ENCODE results near the gene PANX1.

- TF ChIP-seq, protein P1, sequence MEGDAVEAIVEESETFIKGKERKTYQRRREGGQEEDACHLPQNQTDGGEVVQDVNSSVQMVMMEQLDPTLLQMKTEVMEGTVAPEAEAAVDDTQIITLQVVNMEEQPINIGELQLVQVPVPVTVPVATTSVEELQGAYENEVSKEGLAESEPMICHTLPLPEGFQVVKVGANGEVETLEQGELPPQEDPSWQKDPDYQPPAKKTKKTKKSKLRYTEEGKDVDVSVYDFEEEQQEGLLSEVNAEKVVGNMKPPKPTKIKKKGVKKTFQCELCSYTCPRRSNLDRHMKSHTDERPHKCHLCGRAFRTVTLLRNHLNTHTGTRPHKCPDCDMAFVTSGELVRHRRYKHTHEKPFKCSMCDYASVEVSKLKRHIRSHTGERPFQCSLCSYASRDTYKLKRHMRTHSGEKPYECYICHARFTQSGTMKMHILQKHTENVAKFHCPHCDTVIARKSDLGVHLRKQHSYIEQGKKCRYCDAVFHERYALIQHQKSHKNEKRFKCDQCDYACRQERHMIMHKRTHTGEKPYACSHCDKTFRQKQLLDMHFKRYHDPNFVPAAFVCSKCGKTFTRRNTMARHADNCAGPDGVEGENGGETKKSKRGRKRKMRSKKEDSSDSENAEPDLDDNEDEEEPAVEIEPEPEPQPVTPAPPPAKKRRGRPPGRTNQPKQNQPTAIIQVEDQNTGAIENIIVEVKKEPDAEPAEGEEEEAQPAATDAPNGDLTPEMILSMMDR (conservative IDR thresholded peaks at IDR 0.05; ENCODE audit: low read length), result no peak
- no peak for TF ChIP-seq EZH2phosphoT487 (IDR thresholded peaks at IDR 0.05; ENCODE audit: borderline replicate concordance)
These were observed 10.8 kb downstream of the PANX1 start for GRCh38 chr11:94139416-94139815.
